Fibroblast of pulmonary artery (primary cell): Measurements from ENCODE around the gene CCSER1.
A peak's percentile ranks its signal among the peaks of the same experiment; 100 is the strongest.

ENCODE experiments used
- DNase-seq: peaks from one replicate; pipeline ENCODE4 v3.0.0-alpha.2; 2010; ENCODE audit warnings: low read depth
- H3K4me3 ChIP-seq: replicated peaks from 2 replicates; pipeline ENCODE4 v1.5.1; 2011; ENCODE audit warnings: low read depth, mild to moderate bottlenecking, control low read depth, low read length, moderate library complexity
- TF ChIP-seq, protein P1 (sequence below): IDR thresholded peaks from 2 replicates; pipeline ENCODE4 v1.5.1; 2011; ENCODE audit warnings: mild to moderate bottlenecking, control low read depth, low read length, inconsistent platforms; ENCODE audit errors: missing control alignments

CCSER1 gene

DNA sequence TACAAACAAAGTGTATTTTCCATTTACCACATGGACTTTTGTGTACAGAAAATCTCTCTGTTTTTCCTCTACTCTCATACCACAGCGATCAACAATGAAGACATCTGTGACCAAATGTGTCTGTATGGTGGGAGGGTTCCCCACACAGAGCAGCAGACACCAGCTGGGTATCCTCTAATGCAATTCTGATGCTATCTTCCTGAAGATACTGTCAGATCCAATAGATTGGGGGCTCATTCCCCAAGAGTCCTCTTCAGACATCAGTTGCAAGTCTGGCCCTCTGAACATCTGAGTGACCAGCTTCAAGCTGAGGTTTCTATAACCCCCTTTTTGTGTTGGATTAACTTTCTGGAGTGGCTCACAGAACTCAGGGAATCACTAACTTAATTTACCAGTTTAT is 659.4 kb downstream of the CCSER1 start:
- H3K4me3 ChIP-seq = no peak overlapping the region
- TF ChIP-seq, protein P1, sequence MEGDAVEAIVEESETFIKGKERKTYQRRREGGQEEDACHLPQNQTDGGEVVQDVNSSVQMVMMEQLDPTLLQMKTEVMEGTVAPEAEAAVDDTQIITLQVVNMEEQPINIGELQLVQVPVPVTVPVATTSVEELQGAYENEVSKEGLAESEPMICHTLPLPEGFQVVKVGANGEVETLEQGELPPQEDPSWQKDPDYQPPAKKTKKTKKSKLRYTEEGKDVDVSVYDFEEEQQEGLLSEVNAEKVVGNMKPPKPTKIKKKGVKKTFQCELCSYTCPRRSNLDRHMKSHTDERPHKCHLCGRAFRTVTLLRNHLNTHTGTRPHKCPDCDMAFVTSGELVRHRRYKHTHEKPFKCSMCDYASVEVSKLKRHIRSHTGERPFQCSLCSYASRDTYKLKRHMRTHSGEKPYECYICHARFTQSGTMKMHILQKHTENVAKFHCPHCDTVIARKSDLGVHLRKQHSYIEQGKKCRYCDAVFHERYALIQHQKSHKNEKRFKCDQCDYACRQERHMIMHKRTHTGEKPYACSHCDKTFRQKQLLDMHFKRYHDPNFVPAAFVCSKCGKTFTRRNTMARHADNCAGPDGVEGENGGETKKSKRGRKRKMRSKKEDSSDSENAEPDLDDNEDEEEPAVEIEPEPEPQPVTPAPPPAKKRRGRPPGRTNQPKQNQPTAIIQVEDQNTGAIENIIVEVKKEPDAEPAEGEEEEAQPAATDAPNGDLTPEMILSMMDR = no peak
- DNase-seq = no peak

DNA sequence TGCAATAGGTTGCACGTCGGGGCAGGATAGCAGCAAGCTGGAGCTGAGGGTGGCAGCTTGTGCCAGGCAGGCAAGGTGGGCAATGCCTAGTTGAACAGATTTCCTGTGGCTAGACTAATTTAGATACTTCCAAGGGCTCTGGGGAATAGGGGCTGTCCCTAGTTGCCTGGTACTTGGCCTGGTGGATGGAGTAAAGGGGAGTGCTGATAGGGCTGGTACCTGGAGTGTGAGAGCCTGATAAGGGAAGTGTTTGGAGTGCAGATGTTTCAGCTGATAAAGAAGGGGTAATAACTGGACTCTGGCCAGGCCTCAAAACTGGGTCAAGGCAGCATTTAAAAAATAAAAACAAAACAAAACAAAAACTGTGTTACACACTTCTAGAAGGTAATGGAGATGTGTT is 665.5 kb downstream of the CCSER1 start:
- no peak for DNase-seq
- no peak overlapping the region for H3K4me3 ChIP-seq
- TF ChIP-seq, protein P1 = no peak

DNA sequence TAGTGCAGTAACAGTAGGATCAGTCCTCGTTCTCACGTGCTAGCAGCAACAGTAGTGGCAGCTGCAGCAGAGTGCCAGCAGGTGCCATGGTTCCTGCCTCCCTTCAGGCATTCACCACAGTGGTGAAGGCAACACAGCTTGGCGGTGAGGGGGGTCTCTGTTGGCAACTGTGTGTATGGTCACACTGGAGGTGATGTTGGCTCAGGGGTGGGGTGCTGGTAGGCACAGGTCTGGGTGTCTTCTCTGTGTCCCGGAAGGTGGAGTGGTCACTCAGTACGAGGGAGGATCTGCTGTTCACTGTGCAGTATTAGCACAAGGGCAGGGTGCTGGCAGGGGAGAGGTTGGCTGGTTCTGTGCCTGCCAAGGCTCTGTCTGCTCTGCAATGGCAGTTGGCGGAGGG is 671.8 kb downstream of the CCSER1 start:
- DNase-seq = no peak
- H3K4me3 ChIP-seq = no peak overlapping the region
- TF ChIP-seq, protein P1 = no peak

DNA sequence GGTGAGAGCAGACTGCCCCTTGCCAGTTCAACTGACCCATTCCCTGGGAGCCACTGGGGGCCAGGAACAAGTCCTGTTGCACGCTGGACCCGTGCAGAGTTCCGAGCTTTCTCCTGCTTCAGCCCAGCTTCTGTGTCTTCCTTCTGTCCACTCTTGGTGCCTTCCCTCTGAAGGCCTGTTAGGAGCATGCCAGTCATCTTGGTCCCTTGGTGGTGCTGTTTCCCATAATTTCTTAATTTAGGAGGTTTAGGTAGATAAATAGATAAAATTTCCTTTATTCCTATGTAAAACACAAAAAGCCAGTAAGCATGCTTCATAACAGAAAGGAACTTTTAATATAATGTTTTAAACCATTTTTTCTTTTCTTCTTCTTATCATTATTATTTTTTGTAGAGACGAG is 672.7 kb downstream of the CCSER1 start:
- H3K4me3 ChIP-seq = no peak overlapping the region
- DNase-seq = peak; percentile 0
- TF ChIP-seq, protein P1 = no peak

DNA sequence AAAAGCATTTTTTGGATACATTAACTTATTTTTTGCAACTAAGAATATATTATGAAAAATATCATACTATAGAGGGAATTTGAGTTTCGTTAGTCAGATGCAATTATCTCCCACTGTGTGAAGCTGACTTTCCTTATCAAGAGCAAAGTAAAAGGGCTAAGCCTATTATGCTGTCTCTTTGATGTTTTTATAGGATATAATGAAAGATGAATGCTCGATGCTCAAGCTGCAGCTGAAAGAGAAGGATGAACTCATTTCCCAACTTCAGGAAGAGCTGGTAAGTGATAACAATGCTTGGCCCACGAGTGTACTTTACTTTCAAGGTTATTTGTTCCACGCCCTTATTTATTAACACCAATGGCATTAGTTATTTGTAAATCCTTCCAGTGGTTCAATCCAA is 688.4 kb downstream of the CCSER1 start:
- TF ChIP-seq, protein P1 = no peak
- H3K4me3 ChIP-seq = no peak overlapping the region
- DNase-seq = no peak

DNA sequence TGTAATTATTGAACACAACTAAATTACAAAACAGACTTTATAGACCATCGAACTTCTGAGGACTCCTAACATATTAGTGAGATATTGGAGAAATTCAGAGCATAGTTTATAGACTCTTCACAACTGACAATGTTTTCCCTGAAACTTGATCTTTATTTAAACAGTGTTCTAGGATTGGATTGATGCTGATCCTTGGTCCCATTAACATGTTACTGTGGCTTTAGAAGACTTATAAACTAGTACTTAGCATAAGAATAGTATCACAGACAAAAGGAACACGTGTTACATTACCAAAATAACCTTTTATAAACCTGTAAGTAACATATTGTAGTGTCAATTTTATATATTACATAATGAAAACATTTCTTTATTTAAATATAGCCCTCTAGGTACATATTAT is 689.6 kb downstream of the CCSER1 start:
- no peak overlapping the region for H3K4me3 ChIP-seq
- no peak for DNase-seq
- TF ChIP-seq, protein P1 = no peak

DNA sequence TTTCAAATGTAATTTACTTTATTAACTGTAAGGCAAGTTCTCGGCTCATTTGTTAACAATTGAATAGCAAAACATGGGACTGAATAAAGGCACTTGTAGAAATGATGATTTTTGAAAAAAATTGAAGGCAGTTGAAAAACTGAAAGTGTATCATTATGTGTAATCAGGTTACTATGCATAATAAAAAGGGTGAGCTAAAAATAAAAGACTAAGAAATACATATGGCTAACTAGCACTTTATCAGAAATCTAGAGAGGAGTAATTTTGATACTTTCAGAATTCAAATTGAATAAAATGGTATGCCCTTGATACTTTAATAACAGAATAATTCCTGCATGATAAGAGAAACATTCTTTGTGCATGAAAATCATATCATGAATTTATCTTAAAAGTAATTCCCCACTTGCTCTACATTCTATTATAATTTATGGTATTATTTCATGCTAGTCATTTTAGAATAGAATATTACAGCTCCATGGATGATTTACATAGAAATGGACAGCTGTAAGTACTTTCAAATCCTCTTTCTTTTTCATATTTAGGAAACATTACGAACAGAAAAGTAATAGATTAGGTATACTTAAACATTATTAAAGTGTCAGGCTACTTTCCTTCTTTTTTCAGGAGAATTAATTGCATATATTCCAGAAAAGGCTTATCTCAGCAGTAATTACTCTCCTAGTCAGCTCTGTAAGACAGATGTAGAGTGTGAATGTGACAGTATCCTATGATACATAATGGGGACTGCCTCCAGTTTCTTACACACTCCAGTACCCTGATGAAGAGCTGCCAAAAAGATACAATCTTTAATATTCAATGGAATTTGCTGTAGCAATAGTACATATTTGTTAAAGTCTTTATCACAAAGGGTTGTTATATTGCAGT is 697.3 kb downstream of the CCSER1 start:
- TF ChIP-seq, protein P1 = no peak
- no peak for DNase-seq

More for the DNA sequence above, 697.3 kb downstream of the CCSER1 start:
- H3K4me3 ChIP-seq = no peak overlapping the region
